GM18517 (cell line): ENCODE results near the gene SPRED3.
A peak's percentile ranks its signal among the peaks of the same experiment; 100 is the strongest.

ENCODE experiments used
- ATAC-seq: cut with Tn5 transposase; IDR thresholded peaks from one replicate; pipeline ENCODE4 v1.9.1; 2021; ENCODE audit warnings: mild to moderate bottlenecking, moderate library complexity; ENCODE audit not compliant: unreplicated experiment

The SPRED3 gene

GRCh38 chr19:38371081-38371480 is 17.4 kb upstream of the SPRED3 start:
- ATAC-seq, result no peak

DNA sequence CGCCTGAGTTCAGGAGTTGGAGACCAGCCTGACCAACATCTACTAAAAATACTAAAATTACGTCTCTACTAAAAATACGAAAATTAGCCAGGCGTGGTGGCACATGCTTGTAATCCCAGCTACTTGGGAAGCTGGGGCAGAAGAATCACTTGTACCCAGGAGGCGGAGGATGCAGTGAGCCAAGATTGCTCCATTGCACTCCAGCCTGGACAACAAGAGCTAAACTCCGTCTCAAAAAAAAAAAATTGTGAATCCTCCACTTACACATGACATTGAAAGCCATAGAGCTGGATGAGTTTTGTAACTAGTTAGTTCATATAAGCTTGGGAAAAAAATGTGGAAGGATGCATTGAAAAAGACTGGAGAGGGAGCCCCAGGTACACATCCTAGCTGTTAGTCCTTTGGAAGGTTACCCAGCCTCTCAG is 14.6 kb upstream of the SPRED3 start:
- no peak for ATAC-seq

DNA sequence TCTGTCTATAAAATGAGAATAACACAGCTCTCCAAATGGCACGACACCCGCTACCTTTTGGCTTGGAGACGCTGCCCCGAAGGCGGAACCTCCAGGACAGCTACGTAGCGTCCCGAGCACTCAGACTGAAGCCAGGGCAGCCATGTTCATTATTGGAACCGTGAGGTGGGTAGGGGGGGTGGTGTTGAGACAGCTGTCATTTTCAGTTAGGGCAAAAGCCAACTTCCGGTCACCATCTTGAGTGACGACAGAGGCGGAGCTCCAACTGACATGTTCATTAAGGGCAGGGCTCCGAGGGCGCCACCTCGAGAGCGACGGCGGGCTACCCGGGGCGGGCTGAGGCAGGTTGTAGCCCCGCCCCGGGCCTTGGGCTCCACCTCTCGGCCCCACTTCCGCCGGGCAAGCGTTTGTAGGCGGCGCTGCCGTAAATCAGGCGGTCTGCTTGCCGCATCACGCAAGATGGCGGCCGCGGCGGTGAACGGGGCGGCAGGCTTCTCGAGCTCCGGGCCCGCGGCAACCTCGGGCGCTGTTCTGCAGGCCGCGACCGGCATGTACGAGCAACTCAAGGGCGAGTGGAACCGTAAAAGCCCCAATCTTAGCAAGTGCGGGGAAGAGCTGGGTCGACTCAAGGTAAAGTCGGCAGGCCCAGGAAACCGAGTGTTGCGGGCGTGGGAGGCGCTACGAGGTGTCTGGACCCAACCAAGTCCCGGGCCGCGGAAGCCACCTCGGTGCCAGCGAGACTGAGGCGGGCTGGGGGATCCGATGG is 14.0 kb upstream of the SPRED3 start, which contains the start of gene PSMD8:
PSMD8 (plus strand) TSS at position 240 of the 766 bp plus-strand sequence; CDS start at position 271, 31 bp downstream.
- ATAC-seq, result peak; percentile 93

DNA sequence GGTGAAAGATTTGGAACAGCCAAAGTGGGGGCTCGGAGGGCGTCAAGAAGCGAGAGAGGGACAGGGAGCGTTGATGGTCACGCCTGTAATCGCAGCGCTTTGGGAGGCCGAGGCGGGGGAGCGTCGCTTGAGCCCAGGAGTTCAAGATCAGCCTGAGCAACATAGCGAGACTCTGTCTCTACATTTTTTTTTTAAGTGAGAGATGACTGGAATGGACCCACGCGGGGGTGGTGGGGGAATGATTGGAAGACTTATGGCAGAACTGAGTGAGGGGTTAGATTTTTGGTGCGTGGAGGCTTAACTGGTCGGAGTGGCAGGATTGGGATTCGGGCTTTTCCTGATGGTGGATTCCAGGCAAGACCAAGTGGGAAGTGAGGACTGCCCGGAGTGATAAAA is 13.4 kb upstream of the SPRED3 start:
- ATAC-seq, result no peak

- no peak for ATAC-seq
Observed at GRCh38 chr19:38375748-38376147, 12.7 kb upstream of the SPRED3 start.

GRCh38 chr19:38376576-38376975 is 11.9 kb upstream of the SPRED3 start:
- ATAC-seq, result no peak

- ATAC-seq, result no peak
Observed at GRCh38 chr19:38377052-38377451, 11.4 kb upstream of the SPRED3 start.

- ATAC-seq, result no peak
Observed at GRCh38 chr19:38378866-38379265, 9.6 kb upstream of the SPRED3 start.

- no peak for ATAC-seq
Observed at GRCh38 chr19:38381138-38381537, 7.4 kb upstream of the SPRED3 start.

GRCh38 chr19:38383184-38383583 is 5.3 kb upstream of the SPRED3 start:
- ATAC-seq, result no peak

DNA sequence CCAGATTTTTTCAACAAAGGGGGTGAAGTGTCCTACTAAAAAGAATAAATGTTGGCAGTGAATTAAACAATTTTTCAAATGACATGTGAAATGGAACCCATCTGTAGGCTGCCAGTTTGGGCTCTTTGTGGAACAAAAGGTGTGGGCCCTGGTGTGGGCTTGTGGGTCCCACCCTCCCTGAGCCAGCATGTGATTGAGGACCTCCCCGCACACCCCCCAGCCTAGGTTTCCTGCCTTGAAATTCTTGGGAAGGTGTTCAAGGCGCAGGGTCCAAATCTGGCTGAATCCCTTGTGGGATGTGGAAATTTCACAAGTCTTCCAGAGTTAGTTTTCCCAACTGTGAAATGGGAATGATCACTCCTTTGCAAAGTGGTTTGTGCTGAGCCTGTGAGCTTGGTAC is 4.8 kb upstream of the SPRED3 start:
- no peak for ATAC-seq

DNA sequence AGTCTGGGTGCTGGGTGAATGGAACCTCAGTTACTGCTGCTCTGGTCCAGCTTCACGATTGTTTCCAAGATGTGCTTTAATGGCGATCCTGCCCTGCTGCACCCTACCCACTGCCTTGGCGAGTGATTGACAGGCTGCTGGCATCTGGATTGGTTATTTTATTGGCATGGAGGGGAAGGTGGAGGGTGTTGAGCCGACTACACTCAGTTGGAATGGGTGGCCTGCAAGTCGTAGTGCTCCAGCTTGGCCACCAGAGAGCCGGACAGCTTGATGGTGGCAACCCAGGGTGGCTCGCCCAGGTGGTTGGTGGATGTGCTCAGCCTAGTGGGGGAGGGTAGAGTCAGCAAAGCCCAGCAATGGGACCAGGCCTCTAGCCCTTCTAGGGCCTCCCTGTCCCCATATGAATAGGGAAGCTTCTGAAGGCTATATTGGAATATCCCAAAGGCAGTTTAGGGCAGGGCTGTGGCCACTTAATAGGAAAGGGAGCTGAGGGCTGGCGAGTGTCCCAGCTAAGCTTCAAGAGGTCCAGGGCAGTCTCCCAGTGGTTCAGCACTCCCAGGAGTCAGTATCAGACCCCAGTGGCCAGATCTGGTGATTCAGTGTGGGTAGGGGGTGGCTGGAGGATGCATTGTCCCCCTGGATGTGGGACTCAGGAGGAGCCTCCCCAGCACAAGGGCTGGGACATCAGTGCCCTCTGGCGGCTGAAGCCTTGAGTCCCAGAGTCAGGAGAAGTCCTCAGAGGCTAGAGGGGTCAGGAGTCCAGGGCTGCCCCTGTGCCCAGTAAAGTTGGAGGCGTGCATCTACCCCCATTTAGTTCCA is 4.1 kb upstream of the SPRED3 start:
- ATAC-seq, result no peak

DNA sequence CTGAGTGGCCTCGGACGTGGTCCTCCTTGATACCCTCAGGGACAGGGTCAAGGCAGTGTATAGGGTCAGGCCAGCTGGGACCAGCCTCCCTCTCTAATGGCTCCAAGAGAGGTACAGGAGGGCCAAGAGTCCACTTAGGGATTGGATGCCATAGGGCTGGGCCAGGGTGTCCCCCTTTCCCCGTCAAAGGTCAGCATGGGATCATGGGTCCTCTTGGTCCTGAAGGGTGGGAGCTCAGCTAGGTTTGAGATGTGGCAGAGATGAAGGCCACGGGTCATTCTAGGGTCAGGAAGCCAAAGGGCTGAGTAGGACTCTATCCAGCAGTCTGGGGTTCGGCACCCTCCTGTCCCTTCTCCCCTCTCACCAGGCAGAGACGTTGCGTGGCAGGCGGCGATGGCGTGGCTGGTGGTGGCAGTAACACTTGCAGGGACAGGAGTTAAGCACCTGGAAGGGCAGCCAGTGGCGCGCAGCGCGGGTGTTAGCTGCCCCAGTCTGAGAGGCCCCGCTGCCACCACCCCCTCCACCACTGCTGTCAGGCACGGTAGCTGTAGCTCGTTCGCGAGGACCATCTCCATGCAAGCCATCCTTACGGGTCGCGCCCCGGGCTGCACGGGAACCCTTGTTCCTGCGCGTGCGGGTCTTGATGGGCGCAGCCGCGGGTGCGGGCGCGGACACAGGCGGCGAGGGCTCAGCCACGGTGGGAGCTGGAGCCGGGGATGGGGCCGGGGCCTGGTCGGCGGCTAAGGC is 3.3 kb upstream of the SPRED3 start:
- no peak for ATAC-seq

DNA sequence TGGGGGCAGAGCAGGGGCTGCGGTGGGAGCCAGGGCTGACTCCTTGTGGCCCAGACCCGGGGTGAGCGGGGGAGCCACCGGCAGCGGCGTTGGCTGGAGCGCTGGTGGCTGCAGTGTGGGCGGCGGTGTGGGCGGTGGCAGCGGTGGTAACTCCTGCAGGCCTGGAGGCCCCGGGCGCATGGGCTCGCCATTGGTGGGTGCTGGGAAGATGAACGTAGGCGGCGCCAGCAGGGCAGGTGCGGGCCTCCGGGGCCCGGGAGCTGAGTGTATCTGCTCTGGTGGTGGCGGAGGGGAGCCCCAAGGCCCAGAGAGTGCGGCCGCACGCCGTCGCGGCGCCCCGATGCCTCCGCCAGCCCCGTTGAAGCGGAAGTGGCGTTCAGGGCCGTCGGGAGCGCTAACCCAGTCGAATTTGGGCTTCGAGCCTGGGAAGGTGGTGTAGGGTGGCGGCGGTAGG is 2.7 kb upstream of the SPRED3 start:
- no peak for ATAC-seq

DNA sequence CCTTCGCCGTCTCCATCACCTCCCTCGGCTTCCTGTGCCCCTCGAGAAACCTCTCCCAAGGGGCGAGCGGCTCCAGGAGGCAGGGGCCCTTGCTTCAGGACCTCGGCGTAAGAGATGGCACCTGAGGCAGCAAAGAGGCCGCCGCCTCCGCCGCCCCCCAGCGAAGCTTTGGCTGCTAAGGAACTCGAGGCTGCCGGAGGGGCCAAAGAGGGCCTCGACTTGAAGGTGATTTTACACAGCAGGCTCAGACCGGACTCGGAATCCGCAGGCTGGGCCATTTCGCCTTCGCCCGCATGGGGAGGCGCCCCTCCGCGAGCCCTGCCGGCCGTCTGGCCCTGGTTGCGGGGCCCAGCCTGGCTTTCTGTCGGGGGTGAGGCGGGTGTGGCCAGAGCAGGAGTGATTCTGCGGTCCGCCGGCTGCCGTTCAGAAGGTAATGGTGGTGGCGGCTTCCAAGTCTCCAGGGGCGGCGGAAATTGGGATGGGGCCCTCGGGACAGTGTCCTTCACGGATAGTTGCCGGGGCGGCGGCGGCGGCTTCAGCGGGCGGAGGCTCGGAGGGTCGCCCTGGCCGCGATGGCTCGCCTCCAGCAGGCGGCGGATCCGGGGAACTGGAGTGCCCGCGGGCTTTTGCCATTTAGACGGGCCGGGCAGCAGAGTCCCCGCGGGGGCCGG is 2.1 kb upstream of the SPRED3 start:
- ATAC-seq, result no peak

GRCh38 chr19:38386971-38387549 is 1.4 kb upstream of the SPRED3 start:
- ATAC-seq, result no peak

DNA sequence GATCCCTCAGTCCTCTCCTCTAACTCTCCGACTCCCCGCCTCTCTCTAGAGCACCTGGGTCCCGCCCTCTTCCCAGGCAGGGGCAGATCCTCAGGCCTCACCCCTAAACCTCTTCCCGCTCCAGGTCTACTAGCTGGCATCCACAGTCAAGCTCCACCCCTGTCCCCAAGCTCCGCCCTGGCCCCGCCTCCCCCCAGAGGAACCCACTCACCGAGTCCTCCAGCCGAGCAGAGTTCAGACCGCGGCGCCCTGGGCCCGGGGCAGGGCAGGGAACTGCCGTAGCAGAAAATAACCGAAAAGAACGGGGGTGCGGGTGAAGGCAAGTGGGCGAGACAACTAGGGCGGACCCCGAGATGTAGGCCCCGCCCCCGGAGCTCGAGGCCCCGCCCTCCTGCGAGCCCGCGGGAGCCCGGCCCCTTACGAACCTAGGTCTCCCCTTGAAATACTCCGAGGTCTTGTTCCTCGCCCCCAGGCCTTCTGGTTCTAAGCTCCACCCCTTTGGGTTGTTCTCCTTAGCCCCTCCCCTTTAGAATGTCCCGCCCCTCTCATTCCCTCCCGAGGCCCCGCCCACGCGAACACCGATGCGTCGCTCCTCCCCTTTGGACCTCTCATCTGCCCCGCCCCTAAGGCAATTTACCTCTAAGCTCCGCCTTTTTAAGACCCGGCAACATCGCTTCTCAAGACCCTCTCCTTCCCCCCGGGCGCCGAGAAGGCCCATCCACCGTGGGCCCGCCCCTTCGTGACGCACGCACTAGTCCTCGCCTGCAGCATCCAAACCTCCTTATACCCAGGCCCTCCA is 748 bp upstream of the SPRED3 start, which contains the start of gene GGN:
GGN (minus strand) TSS at position 485 of the 799 bp plus-strand sequence. CDS start 773 bp downstream, outside the sequence.
- ATAC-seq, result no peak

- ATAC-seq, result no peak
Observed at GRCh38 chr19:38389101-38389925, 816 bp downstream of the SPRED3 start.
